ENCODE measurements around the gene FSD1.

DNA sequence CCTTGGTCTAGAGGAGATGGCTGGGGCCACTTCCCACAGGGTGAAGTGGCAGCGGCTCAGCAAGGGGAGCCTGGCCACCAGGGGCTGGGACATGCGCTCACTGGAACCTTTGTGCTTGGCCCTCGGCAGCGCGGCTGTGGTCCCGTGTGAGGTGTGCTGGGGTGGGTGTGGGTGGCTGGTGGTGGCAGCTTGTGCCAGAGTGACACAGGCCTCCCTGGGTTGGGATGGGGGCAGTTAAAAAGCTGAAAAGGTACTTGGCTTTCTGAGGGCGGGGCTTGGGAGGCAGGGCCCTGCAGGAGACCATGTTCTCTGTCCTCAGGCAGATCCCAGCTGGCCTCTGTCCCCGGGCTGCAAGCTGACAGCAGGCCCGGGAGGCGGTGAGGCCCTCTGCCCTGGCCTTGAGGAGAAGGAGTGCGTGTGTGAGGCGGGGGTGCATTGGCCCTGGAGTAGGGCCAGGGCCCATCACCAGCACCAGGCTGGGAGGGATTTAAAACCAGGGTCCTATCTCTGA, 56.3 kb downstream of the FSD1 start:
- TF ChIP-seq, protein P1, sequence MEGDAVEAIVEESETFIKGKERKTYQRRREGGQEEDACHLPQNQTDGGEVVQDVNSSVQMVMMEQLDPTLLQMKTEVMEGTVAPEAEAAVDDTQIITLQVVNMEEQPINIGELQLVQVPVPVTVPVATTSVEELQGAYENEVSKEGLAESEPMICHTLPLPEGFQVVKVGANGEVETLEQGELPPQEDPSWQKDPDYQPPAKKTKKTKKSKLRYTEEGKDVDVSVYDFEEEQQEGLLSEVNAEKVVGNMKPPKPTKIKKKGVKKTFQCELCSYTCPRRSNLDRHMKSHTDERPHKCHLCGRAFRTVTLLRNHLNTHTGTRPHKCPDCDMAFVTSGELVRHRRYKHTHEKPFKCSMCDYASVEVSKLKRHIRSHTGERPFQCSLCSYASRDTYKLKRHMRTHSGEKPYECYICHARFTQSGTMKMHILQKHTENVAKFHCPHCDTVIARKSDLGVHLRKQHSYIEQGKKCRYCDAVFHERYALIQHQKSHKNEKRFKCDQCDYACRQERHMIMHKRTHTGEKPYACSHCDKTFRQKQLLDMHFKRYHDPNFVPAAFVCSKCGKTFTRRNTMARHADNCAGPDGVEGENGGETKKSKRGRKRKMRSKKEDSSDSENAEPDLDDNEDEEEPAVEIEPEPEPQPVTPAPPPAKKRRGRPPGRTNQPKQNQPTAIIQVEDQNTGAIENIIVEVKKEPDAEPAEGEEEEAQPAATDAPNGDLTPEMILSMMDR (IDR thresholded peaks at IDR 0.05 in 4 of 5, conservative IDR thresholded peaks at IDR 0.05 in 1 of 5) = no peak
- TF ChIP-seq POLR2A (IDR thresholded peaks at IDR 0.05) = no peak
